Stimulated activated CD4-positive, alpha-beta T cell treated with anti-CD3 and anti-CD28 coated beads, TNF-alpha, amount 100 ng/mL, for 1 hour (primary cell): ENCODE data around the gene BMP7.

Source experiments
- DNase-seq, 3 donors: peaks; one replicate each; pipeline ENCODE4 v3.0.0-alpha.2; 2020; ENCODE audit warnings: low read depth in 3 of 3, low spot score in 1 of 3

BMP7 gene

DNA sequence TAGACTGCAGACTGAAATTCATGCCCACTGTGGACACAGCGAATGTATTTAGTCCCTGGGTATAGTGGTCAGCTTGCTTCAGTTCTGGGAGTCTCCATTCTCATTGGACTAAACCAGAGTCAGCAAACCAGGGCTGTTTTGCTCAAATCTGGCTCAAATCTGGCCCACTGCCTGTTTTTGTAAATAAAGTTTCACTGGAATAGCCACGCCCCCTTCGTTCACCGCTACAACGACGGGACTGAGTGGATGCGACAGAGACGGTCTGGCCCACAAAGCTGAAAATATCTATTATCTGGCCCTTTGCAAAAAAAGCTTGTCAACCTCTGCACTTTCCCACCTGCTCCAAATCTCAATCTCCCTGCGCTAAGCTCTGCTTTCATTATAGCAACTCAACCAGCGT is 135.4 kb downstream of the BMP7 start:
- no peak for DNase-seq

DNA sequence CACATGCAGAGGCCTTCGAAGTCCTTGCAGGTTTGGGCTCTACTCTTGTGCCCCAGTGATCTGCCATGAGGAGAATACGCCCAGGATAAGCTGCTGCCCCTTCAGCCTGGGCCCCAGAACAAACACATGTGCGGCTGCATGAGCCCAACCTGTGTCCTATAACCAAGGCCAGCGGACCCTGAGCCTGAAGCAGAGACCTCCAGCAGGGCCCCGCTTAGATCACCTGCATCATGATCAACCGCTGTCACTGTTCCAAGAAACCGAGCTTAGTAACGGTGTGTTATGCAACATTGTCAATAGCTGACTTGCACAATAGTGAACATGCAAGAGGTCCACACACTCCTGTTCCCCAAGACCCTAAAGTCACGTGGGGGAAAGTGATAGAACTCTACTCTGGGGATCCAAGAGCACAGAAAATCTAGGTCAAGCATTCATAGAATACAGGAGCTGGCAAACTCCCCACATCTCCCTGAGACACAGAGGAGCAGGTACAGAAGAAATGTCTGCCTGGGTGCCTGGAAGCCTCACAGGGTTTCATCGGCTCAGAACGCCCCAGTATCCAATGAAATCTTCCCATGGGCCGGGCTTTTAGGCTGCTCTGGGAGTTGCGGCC is 136.2 kb downstream of the BMP7 start:
- no peak for DNase-seq

DNA sequence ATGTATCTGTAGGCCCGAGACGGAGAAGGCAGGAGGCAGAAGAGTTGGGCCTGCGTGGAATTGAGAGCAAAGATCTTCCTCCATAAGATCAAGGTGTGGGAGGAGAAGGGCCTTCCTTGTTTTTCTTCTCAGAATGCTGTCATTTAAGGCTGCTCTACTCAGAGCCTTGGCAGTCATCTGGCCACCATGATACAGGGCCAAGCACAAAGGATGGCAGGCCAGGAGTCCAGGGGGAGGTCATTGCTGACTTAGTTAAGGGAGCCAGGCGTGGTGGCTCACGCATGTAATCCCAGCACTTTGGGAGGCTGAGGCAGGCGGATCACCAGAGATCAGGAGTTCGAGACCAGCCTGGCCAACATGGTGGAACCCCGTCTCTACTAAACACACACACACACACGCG is 137.1 kb downstream of the BMP7 start:
- no peak for DNase-seq

DNA sequence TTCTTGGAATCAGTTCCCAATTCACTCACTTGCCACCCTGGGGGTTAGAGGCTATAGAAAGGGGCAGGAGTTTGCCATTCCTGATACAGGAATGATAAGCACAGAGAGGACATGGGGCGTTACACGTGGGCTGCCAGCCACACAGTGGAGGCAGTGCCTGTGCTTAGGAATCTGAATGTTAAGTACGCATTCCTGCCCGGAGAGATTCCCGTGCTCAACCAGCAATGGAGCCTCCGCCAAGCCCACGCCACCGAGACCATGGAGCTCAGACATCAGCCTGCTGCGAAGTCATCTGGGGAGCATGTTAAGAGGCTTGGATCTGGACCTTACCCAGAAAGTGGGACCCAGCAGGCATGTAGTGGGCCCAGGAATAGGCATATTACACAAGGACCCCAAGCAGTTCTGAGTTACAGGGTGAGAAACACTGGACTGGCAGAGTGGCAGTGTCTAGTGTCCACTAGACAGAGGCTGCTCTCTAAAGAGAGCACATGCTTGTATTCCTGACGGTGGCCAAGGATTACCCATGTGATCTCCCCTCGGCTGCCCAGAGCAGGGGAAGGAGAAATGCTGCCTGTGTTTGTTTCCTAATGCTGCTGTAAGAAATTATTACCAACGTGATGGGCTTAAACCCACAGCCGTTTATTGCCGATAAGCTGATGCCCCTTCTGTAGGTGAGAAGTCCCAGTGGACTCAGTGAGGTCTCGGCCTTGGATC is 138.2 kb downstream of the BMP7 start:
- no peak for DNase-seq

DNA sequence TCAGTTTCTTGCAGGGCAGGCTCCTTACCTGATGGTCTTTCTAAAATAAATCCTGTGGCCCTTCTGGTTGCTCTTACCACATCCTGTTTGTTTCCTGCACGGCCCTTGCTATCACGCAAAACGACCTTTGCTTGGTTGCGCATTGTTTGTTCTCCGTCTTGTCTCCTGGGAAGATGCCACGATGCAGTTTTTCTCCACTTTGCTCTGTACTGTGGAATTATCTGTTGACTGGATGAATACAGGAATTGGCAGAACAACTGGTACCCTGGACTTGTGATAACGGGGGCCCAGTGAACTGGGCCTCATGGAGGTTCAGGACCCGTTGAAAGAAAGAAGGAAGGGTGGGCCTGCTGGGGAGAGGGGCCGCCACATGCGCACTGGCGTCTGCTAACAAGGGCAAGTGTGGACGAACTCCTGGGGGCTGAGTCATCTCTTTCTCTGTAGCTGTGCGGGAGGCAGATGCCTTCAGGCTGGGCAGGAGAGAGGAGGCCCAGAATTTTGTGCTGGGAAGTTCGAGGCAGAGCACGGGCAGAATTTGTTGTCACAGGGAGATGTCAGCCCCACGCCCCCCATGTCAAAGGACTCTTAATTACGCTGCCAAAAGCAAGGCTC is 139.9 kb downstream of the BMP7 start:
- DNase-seq: no peak

DNA sequence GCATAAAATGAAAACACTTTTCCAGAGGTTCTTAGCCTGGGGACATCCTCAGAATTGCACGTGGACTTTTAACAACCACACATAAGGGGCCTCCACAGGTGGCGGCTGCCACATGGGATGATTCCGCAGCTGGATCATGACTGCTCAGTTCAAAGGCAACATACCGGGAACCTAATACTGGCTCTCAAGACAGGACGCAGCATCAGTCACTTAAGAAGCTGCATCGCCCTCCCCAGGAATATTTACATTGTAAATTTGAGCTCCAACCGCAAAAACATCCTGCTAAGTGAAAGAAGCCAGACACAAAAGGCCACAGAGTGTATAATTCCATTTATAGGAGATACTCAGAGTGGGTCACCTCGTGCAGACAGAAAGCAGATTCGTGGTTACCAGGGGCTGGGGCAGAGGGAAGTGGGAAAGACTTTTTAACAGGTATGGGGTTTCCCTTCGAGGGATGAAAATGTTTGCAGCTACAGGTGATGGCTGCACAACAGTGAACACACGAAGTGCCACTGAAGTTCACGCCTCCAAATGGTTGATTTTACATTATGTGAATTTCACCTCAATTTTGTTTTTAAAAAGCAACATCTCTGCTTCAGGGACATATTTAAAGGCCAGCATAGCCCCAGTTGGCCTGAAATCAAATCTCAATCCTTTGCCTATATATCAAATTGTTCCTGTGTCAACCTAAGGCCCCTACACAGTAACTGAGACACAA is 141.5 kb downstream of the BMP7 start:
- DNase-seq: no peak

DNA sequence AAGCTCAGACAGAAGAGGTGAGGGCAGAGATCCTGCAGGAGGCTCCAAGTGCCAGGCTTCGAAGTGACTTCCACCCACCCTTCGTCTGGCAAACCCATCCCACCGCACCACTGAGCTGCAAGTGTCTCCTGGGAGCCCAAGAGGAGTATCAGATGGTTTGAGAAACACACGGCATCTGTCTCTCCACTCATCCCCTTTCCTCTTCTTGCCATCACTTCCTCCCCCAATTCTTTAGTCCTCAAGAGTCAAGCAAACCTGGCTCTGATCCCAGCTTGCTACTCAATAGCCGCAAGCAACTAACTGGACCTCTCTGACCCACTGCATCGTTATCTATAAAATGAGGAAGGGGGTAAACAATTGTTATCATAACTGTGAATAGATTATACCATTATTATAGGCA is 142.1 kb downstream of the BMP7 start:
- DNase-seq: no peak

DNA sequence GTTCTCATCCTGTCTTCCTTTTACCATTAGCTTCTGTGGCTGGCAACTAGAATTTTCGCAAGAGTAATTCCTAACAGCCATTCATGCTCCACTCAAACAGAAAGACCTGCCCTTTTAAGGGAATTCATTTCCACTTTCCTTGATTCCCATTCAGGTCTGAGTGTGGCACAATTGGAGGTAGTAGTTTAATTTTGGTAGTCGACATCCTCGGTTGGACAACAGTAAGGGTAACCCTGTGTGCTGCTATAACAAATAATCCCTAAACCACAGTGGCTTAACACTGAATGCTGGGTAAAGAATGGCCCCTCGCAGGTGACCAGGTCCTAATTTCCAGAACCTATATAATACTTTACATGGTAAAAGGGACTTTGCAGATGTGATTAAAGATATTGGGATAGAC is 142.9 kb downstream of the BMP7 start:
- no peak for DNase-seq

DNA sequence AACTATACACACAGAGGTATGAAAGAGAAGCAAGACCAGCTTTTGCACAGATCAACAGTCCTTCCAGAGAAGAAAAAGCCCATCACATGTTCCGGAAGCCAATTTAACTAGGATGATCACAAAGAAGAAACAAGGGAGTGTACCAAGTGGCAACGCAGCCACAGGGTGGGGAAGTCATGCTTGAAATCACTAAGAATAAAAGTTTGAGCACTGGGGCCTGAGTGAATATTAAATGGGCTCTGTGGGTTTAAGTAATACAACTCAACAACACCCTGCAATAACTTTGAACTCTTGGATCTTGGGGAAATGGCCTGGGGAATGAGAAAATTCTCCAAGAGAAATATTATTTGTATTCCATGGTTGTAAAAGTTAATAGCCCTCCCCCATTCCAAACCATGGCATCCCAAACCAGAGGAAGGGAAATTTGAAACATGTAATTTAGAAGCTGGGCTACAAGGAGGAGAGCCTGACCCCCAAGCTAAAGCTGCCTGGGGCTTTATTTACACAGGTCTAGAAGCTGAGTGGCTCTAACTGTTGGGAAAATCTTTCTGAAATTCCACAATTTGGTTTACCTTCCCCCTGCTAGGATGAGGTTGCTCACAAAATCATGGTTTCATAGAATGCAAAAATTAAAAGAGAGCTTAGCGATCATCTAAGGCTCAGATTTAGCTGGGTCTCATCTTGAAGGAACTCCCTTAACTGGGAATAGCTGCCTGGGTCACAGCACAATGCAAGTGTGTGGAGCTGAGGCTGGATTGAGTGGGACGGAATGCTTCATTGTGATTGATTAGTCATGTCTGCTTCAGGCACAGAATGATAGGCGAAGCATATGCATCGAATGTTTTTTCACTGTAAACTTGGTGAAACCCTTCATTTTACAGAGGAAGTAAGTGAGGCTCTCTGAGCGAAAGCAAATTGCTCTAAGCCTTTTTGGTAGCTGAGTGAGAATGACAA is 143.6 kb downstream of the BMP7 start:
- no peak for DNase-seq

DNA sequence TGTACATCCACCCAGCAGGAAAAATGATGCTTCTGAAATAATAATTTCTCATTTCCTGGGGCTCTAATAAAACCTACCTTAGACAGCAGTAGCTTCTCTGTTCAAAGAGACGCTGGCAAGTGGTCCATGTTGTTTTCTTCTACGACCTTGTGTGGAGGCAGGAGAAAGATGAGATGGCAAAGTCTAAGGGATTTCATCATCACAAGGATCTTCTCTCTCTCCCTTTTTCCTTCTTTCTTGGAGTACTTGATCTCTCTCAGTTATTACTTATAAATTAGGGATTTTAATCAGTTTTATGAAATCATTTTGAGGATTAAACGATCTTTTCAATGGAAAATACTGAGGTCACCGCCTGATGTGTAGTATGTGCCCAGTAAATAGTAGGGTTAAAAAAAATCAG is 147.5 kb downstream of the BMP7 start:
- no peak for DNase-seq
